ENCODE measurements around the gene ZNF526. TPM values are rescaled to one million over a fixed set of nuclear protein-coding genes. Genes with fewer than 3 reads are reported as not detected.
A peak's percentile ranks its signal among the peaks of the same experiment; 100 is the strongest.
"Not testable (repeated sequence)": the region's sequence is repeated elsewhere in the genome, so short reads cannot be mapped to it uniquely, and the experiment has no call there.

Gene ZNF526
- polyA plus RNA-seq, 3 donors, result 7.6 to 9.2 (median 9.0) TPM

DNA sequence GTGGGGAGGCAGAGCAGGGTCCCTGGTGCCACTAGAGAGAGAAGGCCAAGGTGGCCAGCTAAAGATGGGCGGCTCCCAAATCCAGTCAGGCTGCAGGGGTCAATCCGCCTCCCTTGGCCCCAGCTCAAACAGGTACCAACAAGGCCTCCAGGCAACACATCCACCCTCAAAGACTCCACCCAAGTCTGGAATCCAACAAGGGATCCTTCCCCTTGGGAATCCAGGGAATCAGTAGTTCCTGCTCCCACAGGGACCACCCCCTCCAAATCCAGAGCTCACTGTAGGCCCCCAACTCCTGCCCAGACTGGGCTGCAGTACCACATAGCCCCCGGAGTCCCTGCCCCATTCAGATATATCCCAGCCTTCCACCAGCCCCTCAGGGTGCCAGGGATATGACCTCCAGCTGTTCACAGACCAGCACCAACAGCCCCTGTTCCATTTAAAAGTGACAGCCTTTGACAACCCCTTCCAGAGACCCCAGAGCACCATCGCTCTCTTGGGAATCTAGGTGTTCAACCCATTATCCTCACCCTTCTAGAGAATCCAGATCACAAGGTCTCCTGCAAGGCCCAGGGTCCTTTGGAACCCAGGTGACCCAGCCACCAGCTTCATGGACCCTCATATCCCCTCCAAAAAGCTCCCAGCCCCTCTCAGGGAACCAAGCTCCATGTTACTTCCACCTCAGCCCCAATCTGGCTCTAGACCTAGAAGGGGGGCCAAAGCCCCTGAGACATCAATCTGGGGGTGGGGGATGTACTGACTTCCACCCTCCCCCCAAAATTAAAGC, 31.7 kb downstream of the ZNF526 start:
- DNase-seq (ENCODE audit: extremely low read depth in 1 of 11, low read depth in 9 of 11, low spot score in 4 of 11), result no peak

DNA sequence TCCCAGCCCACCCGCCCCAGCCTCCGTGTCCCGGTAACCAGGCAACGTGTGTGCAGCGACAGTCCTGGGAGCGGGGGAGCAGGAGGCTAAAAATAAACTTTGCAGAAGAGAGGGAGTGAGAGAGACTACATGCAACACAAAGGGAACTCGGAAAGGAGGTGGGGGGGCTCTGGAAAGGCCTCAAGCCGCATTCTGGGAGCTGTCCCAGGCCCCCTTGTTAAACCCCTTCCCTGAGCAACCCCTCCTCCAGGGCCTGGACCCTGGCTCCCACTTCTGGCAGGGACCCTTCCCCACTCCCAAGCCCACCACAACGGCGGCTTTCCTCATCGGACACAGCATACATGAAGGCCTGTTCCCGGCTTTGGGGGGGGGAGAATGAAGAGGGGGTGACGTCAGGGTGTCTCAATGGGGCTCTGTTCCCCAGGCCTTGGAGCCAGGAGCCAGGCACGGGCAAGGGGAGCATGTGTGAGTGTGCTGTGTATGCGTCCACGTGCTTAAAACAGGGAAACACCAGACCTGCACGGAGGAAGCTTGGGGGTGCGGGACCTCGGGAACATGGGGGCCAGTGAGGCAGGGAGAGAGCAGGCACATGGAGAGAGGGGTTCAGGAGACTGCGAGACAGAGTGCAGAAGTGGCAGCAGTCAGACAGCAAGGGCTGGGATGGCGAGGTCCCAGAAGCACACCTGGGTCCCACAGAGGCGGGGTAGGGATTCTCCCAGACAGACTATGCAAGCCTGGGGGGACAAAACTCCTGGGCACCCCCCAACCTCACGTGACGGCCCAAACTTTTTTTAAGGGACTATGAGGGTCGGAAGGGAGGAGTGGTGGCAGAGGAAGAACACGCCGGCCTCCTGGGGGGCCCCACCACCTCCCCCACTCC, 32.5 kb downstream of the ZNF526 start:
- peak in 1 of 11 donors; percentile 78 for DNase-seq (ENCODE audit: extremely low read depth in 1 of 11, low read depth in 9 of 11, low spot score in 4 of 11)

DNA sequence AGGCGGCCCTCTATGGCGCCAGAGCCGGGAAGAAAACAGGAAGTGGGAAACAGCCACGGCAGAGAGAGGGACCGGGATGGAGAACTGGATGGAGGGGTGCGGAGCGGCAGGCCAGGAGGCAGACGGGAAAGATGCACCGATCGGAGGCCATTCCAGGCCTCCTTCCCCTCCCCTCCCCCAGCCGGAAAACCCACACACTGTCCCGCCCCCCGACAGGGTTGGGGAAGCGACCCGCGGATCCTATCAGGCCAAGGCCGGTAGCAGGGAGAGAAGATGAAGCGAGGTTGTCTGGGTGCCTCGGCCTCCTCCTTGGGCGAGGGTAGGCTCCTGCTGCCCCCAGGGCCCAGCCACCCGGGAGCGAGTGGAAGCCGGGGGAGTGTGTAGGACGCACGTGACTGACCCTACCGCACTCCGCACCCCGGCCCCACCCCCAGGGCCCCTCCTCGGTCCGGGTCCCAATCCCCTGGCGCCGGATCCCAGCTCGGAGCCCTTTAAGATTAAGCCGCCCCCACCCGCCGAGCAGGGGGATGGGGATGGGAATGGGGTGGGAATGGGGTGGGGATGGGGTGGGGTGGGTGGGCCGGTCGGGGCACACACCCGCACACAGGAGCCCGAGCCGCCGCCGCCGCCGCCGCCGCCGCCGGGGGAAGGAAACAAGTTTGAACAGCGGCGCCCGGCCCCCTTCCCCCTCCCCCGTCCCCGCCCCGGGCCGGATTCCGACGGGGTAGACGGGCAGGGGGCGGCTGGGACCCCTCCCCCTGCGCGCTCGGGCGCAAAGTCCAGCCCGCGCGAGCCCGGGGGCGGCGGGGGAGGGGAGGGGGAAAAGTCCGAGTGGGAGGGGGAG, 33.4 kb downstream of the ZNF526 start:
- peak in 3 of 11 donors; percentile 61 to 77 (median 77) for DNase-seq (ENCODE audit: extremely low read depth in 1 of 11, low read depth in 9 of 11, low spot score in 4 of 11)

DNA sequence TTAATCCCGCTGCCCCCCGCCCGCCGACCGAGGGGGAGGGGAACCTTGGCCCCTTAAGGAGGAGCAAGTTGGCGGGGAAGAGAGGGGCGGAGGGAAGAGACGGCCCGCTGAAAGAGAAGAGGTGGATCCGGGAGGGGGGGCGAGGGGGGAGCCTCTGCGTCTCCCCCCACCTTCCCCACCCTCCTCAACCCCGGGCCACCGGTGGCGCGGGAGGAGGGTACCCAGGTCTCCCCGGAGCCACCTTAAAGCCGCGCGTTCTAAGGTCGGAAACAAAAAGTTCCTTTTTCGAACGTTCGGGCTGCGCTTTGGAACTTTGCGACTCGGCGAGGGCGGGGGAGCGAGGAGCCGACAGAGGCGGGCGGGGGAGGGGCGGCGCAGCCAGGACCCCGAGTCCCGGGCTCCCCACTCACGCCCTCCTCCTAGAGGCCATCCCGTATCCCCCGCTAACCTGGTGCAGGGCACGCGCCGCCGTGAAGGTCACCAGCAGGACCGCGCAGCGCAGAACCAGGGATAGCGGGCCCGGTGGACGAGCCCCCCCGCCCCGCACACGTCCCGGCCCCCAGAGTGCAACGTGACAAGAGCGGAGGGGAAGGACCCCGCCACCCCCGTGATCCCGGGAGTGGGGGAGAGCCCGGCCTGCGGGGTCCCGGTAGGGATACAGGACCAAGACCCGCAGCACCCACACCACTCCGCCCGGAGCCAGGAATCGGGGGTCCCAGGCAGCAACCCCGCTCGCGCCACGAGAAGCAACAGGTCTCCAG, 34.2 kb downstream of the ZNF526 start:
- peak in 4 of 11 donors; percentile 69 to 81 (median 76) for DNase-seq (ENCODE audit: extremely low read depth in 1 of 11, low read depth in 9 of 11, low spot score in 4 of 11)

DNA sequence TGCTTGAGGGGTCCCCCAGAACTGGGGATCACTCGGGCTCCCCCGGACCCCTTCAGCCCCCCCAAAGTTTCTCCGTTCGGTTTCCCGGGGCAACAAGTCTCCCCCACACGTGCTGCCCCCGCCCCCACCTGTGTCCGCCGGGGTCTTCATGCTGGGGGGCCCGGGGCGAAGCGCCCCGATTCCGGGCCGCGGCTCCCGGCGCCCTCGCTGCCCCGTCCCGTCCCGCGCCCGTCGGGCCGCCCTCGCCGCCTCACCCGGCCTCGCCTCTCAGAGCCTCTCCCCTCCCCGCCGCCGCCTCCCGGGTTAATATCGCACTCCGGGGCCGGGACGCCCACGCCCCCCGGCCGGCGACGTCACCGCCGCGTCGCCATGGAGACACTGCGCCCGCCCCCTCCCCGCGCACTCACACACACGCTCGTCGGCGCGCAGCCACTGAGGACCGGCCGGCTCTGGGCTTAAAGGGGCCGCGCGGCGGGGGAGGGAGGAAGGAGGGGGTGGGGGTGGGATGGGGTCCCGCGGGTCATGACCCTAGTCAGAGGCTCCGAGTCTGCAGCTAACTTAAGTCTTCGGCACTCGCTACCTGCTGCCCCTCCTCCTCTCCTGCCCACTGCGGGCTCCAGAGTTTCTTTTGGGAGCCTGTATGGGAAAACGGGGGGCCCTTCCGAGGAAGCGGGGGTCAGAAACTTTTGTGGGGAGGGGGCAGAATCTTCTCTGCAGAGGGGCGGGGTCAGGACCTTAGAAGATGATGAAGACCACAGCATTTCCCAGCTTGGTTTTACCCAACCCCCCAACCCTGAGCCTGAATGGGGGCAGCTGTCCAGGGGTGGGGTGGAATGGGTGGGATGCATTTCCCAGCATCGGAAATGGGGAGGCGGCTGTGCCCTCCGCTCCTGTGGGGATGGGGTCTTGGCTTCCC, 35.0 kb downstream of the ZNF526 start, which contains the start of gene ERF:
Gene ERF (minus strand): TSS at position 279 of the 916 bp plus-strand sequence. CDS start 129 bp downstream, at position 150.
- DNase-seq (ENCODE audit: extremely low read depth in 1 of 11, low read depth in 9 of 11, low spot score in 4 of 11), result peak in 9 of 11 donors; percentile 78 to 94 (median 93)

DNA sequence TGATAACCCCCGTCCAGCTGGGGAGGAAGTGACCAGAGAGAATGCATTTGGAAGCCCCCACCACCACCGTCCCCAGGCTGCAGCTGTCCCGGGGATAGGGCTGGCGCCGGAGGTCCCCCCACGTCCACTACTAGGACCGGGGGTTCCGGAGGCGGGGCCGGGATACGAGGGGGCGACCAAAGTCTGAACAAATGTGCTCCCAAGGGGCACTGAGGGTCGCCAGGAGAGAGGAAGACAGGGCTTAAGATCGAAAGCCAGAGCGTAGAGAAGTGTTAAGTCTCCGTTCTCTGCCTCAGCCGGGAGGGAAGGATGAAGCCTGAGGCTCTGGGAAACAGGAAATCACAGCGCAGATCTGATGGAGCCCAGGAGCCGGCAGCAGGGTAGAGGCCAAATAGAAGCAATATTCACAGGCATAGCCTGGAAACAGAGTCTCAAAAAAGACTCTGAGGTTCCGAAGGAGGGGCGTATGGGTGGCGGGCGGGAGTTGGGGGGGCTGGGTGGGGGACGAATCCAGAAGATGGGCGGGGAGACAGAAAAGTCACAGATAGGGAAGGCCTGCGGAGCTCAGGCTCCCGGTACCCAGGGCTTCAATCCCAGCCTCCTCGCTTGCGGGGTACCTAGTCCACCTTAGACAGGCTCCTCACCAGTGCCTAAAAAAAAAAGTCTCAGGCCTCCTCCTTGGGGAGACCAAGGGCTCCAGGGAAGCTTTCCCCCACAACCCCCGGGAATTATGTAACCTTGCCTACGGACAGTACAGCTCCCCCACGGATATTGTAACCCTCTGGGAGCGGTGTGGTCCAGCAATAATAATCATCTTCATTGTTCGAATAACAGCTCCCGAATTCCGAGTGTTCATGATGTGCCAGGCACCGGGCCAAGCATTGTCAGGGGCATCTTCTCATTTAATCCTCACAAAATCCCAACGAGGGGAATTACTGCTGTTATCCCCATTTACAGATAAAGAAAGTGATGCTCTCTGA, 35.9 kb downstream of the ZNF526 start:
- peak in 1 of 11 donors; percentile 46 for DNase-seq (ENCODE audit: extremely low read depth in 1 of 11, low read depth in 9 of 11, low spot score in 4 of 11)

DNA sequence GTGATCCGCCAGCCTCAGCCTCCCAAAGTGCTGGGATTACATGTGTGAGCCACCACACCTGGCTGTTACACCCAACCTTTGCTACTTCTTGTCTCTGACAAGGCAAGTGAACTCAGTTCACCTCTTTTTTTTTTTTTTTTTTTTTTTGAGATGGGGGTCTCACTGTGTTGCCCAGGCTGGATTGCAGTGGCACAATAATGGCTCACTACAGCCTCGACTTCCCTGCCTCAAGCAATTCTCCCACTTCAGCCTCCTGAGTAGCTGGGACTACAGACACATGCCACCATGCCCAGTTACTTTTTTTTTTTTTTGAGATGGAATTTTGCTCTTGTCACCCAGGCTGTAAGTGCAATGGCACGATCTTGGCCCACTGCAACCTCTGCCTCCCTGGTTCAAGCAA, 37.7 kb downstream of the ZNF526 start:
- not testable (repeated sequence) for DNase-seq (ENCODE audit: extremely low read depth in 1 of 11, low read depth in 9 of 11, low spot score in 4 of 11)

DNA sequence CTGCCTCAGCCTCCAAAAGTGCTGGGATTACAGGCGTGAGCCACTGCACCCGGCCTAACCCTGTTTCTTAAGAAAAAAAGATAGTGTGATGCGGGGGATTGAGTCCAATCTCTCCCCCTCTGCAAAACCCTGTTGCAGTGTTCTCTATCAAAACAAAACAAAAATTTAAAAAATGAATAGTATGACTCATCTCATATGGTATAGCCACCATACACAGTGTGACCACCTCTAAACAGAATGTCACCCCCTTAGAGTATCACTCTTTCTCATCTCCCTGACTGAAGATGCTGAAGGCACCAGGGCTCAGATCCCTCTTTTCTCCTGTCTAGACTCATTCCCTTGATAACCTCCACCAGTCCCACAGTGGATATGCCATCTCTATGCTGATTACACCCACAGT, 41.7 kb downstream of the ZNF526 start:
- no peak for DNase-seq (ENCODE audit: extremely low read depth in 1 of 11, low read depth in 9 of 11, low spot score in 4 of 11)

DNA sequence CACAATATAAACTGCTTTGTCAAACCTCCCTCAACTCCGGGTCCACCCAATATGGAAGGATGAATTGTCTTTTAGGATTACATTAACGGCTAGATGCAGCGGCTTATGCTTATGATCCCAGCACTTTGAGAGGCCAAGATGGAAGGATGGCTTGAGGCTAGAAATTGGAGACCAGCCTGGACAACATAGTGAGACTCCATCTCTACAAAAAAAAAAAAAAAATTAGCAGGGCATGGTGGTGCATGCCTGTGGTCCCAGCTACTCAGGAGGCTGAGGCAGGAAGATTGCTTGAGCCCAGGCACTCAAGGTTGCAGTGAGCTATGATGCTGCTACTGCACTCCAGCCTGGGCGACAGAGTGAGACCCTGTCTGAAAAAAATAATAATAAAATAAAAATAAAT, 46.0 kb downstream of the ZNF526 start:
- not testable (repeated sequence) for DNase-seq (ENCODE audit: extremely low read depth in 1 of 11, low read depth in 9 of 11, low spot score in 4 of 11)

DNA sequence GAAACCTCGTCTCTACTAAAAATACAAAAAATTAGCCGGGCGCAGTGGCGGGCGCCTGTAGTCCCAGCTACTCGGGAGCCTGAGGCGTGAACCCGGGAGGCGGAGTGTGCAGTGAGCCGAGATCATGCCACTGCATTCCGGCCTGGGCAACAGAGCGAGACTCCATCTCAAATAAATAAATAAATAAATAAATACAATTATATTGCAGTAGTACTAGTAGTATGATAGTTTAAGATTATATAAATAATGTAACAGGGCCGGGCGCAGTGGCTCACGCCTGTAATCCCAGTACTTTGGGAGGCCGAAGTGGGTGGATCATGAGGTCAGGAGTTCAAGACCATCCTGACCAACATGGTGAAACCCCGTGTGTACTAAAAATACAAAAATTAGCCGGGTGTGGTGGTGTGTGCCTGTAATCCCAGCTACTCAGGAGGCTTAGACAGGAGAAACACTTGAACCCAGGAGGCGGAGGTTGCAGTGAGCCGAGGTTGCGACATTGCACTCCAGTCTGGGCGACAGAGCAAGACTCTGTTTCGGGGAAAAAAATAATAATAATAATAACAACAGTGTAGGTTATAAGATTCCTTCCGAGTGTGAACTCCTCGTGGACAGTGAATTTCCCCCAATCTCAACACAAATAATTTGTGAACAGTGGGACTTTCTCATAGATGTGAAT, 47.0 kb downstream of the ZNF526 start:
- DNase-seq (ENCODE audit: extremely low read depth in 1 of 11, low read depth in 9 of 11, low spot score in 4 of 11), result not testable (repeated sequence)

DNA sequence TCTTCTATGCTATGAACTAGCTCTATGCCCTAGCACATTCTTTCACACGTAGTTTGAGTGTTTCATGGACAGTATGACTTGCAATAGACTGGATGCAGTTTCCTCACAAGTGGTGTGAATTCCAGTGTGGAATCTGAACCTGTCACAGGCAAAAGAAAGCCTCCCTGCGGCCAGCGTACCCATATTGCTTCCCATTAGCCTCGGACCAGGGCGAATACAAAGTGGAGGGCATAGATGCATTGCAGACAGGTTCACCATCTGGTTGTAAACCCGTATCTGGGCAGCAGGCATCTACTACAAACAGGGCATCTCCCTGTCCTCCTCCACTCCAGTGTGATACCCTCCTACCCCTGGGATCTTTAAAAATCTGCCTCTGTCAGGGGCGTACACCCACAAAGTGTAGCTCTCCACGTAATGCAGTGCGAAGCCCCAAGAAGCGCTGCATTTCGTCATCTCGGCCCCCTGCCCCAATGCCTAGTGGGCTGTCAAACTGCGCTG, 47.6 kb downstream of the ZNF526 start:
- DNase-seq (ENCODE audit: extremely low read depth in 1 of 11, low read depth in 9 of 11, low spot score in 4 of 11), result no peak

DNA sequence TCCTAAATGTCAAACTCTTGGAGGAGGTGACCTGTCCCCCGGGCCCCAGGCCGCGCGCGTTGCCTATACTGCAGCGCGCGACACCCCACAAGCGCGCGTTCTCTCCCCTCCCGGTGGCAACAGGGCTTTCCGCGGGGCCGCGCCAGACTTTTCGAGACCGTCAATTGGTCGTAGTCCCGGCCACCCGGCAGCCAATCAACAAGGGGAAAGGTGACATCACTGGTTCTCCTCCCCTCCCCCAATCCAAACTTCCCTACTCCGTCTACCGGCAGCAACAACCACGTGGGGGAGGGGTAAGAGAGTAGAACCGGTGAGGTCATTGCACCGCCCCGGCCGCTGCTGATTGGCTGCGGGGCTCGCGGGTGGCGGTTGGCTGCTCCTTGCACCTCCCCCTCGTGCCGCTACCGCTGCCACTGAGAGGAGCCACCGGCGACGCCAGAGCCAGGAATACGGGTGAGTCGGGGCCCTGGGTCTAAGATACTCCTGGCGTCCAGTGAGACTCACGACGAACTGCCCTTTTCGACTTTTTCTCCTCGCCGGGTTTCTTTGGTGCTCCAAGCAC, 48.1 kb downstream of the ZNF526 start:
- DNase-seq (ENCODE audit: extremely low read depth in 1 of 11, low read depth in 9 of 11, low spot score in 4 of 11), result peak; percentile 100

DNA sequence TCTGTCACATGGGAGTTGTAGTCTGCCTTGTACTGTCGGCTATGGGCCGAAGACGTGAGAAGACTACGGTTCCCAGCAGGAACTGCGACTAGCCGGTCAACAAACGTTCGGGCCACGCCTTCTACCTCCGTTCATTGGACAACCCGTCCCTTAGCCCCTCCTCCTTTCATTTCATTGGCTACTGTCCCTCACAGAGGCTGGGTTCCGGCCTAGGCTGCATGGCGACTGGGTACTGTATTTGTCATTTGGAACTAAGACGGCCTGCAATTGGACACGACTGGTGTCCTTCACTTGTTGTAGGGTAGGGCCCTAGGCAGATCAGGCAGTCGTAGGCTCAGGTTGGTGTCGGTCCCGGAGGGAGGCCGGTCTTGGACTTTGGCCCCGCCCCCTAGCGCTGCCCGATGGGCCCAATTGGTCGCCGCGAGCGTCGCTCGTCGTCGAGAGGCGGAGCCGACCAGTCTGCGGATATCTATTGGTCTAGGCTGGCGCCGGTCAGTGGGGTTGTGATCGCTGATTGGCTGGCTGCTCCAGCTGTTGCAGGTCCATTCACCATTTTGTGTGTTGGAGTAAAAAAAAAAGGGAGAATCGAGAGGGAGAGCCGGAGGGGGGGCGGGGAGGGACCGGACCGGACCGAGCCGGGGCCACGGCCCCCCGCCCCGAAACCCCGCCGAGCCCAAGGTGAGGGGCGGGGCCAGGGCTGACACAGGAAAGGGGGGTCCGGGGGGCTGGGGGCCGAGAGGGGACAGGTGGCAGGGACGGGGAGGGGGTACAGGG, 48.8 kb downstream of the ZNF526 start, which contains the start of gene CIC:
Gene CIC (plus strand): TSS at position 549 of the 774 bp plus-strand sequence. CDS start 2,532 bp downstream, outside the sequence.
- peak; percentile 99 to 100 (median 100) for DNase-seq (ENCODE audit: extremely low read depth in 1 of 11, low read depth in 9 of 11, low spot score in 4 of 11)

All from renal cortex interstitium (tissue), 11 donors.